Natural killer cell (primary cell): ENCODE data around the gene LYPD6. TPM values are rescaled to one million over a fixed set of nuclear protein-coding genes. Genes with fewer than 3 reads are reported as not detected.

Experiments used
- ATAC-seq, 3 donors: fragments of 150-1000 bp in 2 of 3; fragments of 200-7000 bp in 1 of 3; cut with Tn5 transposase; 1 replicate in 1 of 3; 2 replicates in 2 of 3; pipeline ENCODE4 v1.10.0; 2021; ENCODE audit warnings: mild to moderate bottlenecking in 2 of 3, moderate library complexity in 2 of 3
- DNase-seq, 2 donors: peaks; one replicate each; pipeline versions ENCODE4 v3.0.0 to v3.0.0-alpha.2; 2013 to 2021; ENCODE audit warnings: mixed read lengths in 1 of 2
- H3K27ac ChIP-seq: one replicate; pipeline ENCODE4 v1.5.1; 2013; ENCODE audit warnings: mild to moderate bottlenecking, low read length
- H3K27me3 ChIP-seq: one replicate; pipeline ENCODE4 v1.6.1; 2013; ENCODE audit warnings: low read length; ENCODE audit not compliant: control insufficient read depth, insufficient read depth
- H3K36me3 ChIP-seq: one replicate; pipeline ENCODE4 v1.6.1; 2013; ENCODE audit warnings: low read length; ENCODE audit not compliant: control insufficient read depth, insufficient read depth
- H3K4me1 ChIP-seq: one replicate; pipeline ENCODE4 v1.6.1; 2013; ENCODE audit warnings: low read length; ENCODE audit not compliant: control insufficient read depth, insufficient read depth
- H3K4me3 ChIP-seq: one replicate; pipeline ENCODE4 v1.5.1; 2013; ENCODE audit warnings: low read length
- H3K9me3 ChIP-seq: one replicate; pipeline ENCODE4 v1.6.1; 2013; ENCODE audit warnings: low read length; ENCODE audit not compliant: control insufficient read depth, insufficient read depth
- H3K27ac Mint-ChIP-seq, 2 donors: one replicate each; pipeline ENCODE4 v1.8.0; 2022; ENCODE audit warnings: mild to moderate bottlenecking in 2 of 2, mixed read lengths in 2 of 2, moderate library complexity in 1 of 2
- H3K27me3 Mint-ChIP-seq, 2 donors: one replicate each; pipeline ENCODE4 v1.8.0; 2022; ENCODE audit warnings: low read depth in 2 of 2, mixed read lengths in 2 of 2
- H3K36me3 Mint-ChIP-seq: one replicate; pipeline ENCODE4 v1.8.0; 2022; ENCODE audit warnings: mixed read lengths
- H3K4me1 Mint-ChIP-seq, 2 donors: one replicate each; pipeline ENCODE4 v1.8.0; 2022; ENCODE audit warnings: mixed read lengths in 2 of 2
- H3K4me3 Mint-ChIP-seq: one replicate; pipeline ENCODE4 v1.8.0; 2022; ENCODE audit warnings: mild to moderate bottlenecking, moderate library complexity, mixed read lengths
- H3K9me3 Mint-ChIP-seq, 2 donors: one replicate each; pipeline ENCODE4 v1.8.0; 2022; ENCODE audit warnings: mixed read lengths in 2 of 2
- CTCF ChIP-seq: fragments of 200-600 bp; IDR thresholded peaks from one replicate; pipeline ENCODE4 v1.8.0; 2022; ENCODE audit warnings: antibody characterized with exemption
- WGBS: methylation state at CpG from one replicate; pipeline ENCODE4 v1.1.7; 2013; ENCODE audit warnings: missing lambda C conversion rate; ENCODE audit not compliant: insufficient coverage; 5-methylcytosine and 5-hydroxymethylcytosine counted together
- intact Hi-C: fragments of 100-400 bp; cut with micrococcal nuclease; formaldehyde crosslinking; loops from one replicate; pipeline ENCODE4 v1.14.2; 2022
- total RNA-seq, 4 donors: library from RNA; stranded (reverse); fragments of 120-200 nt in 1 of 4; gene quantifications; one replicate each; pipeline versions ENCODE4 v1.2.3 to v1.2.4, GENCODE V29; 2013 to 2022

LYPD6 gene
- total RNA-seq, 3 donors from 2014 or later (not counting 1 experiment from before 2014, with no cell fraction given), result not detected

GRCh38 chr2:149388120-149388816 is 57.9 kb downstream of the LYPD6 start:
- Histone ChIP-seq H3K36me3 (no peaks in the 10 kb centered on the region), H3K4me3 (no peak overlapping the region), H3K27me3 (no peaks in the 10 kb centered on the region), H3K27ac (no peak overlapping the region), H3K9me3 (no peaks in the 10 kb centered on the region), H3K4me1 (no peaks in the 10 kb centered on the region)
- H3K4me3 Mint-ChIP-seq, result no peak overlapping the region
- DNase-seq, result no peak
- TF ChIP-seq CTCF, result no peak
- intact Hi-C loops, result no loop called here
- peaks cover 0 to 6% of the 10 kb centered on the region in 2 donors for H3K9me3 Mint-ChIP-seq
- H3K27ac Mint-ChIP-seq, result no peak overlapping the region
- H3K36me3 Mint-ChIP-seq, result no peaks in the 10 kb centered on the region
- no peak for ATAC-seq
- H3K27me3 Mint-ChIP-seq, result no peaks in the 10 kb centered on the region
- 78% methylated on average over 1 of the region's 2 CpGs for WGBS
- no peaks in the 10 kb centered on the region for H3K4me1 Mint-ChIP-seq

- no peaks in the 10 kb centered on the region for H3K9me3 ChIP-seq
- H3K36me3 ChIP-seq, result no peaks in the 10 kb centered on the region
- Mint-ChIP-seq H3K36me3 (no peaks in the 10 kb centered on the region), H3K9me3 (peaks cover 0 to 6% of the 10 kb centered on the region in 2 donors), H3K27ac (no peak overlapping the region), H3K27me3 (no peaks in the 10 kb centered on the region), H3K4me3 (no peak overlapping the region), H3K4me1 (no peaks in the 10 kb centered on the region)
- TF ChIP-seq CTCF, result no peak
- 80% methylated on average over 4 of the region's 6 CpGs for WGBS
- intact Hi-C loops, result no loop called here
- no peaks in the 10 kb centered on the region for H3K27me3 ChIP-seq
- H3K27ac ChIP-seq, result no peak overlapping the region
- DNase-seq (no peak), ATAC-seq (no peak)
- no peak overlapping the region for H3K4me3 ChIP-seq
- H3K4me1 ChIP-seq, result no peaks in the 10 kb centered on the region
Observed at GRCh38 chr2:149389506-149390167, 59.2 kb downstream of the LYPD6 start.

- peaks cover 2% of the 10 kb centered on the region for H3K27me3 ChIP-seq
- intact Hi-C loops, result no loop called here
- no peak for TF ChIP-seq CTCF
- ATAC-seq, result no peak
- H3K27ac ChIP-seq, result no peak overlapping the region
- no peaks in the 10 kb centered on the region for H3K9me3 ChIP-seq
- no peak for DNase-seq
- Mint-ChIP-seq H3K4me3 (no peak overlapping the region), H3K9me3 (peaks cover 0 to 6% of the 10 kb centered on the region in 2 donors), H3K36me3 (no peaks in the 10 kb centered on the region), H3K27ac (no peak overlapping the region), H3K27me3 (no peaks in the 10 kb centered on the region), H3K4me1 (no peaks in the 10 kb centered on the region)
- WGBS, result 94% methylated on average over 4 of the region's 4 CpGs
- H3K4me3 ChIP-seq, result no peak overlapping the region
- no peaks in the 10 kb centered on the region for H3K4me1 ChIP-seq
- H3K36me3 ChIP-seq, result no peaks in the 10 kb centered on the region
Observed at GRCh38 chr2:149393614-149394013, 63.2 kb downstream of the LYPD6 start.
